Measurements from ENCODE around the gene MTUS2. TPM values are rescaled to one million over a fixed set of nuclear protein-coding genes. Genes with fewer than 3 reads are reported as not detected.

The MTUS2 gene
- total and polyA plus RNA-seq, 4 donors: under 0.01 to 0.70 (median 0.15) TPM

DNA sequence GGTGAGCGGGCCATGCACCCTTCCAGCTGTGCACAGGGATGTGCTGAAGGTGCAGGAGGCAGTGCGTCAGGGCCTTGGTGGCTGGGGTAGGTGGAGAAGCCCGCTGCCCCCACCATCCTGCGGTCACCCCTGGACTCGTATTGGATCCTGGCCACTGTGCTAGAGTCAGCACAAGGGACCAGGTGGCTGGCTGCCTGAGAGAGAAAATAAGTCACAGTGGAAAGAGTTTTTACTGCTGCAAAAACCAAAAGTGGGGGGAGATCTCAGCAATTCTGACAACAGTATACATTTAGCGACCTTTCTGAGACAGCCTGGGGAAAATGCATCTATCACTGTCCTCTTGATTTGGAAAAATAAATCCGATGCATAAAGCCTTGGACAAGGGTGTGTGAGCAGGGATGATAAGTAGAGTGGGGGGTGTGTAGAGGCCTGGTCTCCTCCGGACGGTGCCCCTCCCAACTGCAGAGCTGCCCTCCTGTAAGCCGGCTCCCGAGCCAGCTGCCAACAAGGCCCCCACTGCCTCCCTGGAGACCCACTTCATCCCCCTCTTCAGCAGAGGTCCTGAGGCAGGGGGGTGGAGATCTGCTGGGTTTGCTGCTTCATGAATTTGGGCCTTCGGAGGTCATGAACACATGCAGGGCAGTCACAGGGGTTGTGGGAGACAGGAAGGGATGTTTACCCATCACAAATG lies 691.1 kb downstream of the MTUS2 start:
- H3K4me3 ChIP-seq (ENCODE audit: low read depth in 1 of 3, low read length in 3 of 3): no peak overlapping the region
- H3K27me3 ChIP-seq (ENCODE audit: control insufficient read depth in 4 of 4, insufficient read depth in 4 of 4, low read length in 3 of 4): no peaks in the 10 kb centered on the region
- H3K9ac ChIP-seq (ENCODE audit: low read depth in 1 of 2, low read length in 2 of 2): no peak overlapping the region
- no peak for DNase-seq (ENCODE audit: low spot score)
- peaks cover 0 to 2% (median 0%) of the 10 kb centered on the region in 4 donors for H3K36me3 ChIP-seq (ENCODE audit: control insufficient read depth in 4 of 4, insufficient read depth in 3 of 4, low read depth in 1 of 4, low read length in 3 of 4)
- WGBS: 96% methylated on average over 12 of the region's 12 CpGs
- no peaks in the 10 kb centered on the region for H3K9me3 ChIP-seq (ENCODE audit: control insufficient read depth in 4 of 4, low read length in 3 of 4)
- TF ChIP-seq SP1 (IDR thresholded peaks at IDR 0.05) (no peak), RAD21 (IDR thresholded peaks at IDR 0.05) (no peak), TAF1 (conservative IDR thresholded peaks at IDR 0.05) (no peak), GABPA (IDR thresholded peaks at IDR 0.05 in 1 of 2, conservative IDR thresholded peaks at IDR 0.05 in 1 of 2) (no peak), HNF4A (conservative IDR thresholded peaks at IDR 0.05) (no peak)
- TF ChIP-seq, protein P1, sequence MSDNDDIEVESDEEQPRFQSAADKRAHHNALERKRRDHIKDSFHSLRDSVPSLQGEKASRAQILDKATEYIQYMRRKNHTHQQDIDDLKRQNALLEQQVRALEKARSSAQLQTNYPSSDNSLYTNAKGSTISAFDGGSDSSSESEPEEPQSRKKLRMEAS (IDR thresholded peaks at IDR 0.05): no peak
- no peaks in the 10 kb centered on the region for H3K4me1 ChIP-seq (ENCODE audit: control insufficient read depth in 4 of 4, insufficient read depth in 4 of 4, low read length in 3 of 4)
- H3K27ac ChIP-seq (ENCODE audit: low read depth in 1 of 2, low read length in 2 of 2): no peak overlapping the region

DNA sequence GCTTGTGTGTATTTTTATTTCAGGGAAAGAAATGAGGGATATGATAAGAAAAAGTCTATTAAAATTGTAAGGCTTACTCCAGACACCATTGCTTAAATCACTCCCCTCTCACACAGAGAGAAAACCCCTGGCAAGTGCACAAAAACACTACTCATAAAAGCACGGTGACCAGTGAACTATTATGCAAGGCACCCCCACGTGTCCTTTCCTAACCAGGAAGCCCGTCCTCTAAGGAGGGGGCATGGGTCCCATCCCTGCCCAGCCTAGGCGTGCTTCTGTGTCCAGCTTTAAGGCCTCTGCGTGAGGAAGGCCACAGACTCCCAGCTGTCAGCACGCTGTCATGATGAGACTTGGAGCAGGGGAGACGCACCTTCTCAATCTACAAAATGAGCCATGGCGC lies 691.8 kb downstream of the MTUS2 start:
- 71% methylated on average over 8 of the region's 8 CpGs for WGBS
- Histone ChIP-seq H3K36me3 (ENCODE audit: control insufficient read depth in 4 of 4, insufficient read depth in 3 of 4, low read depth in 1 of 4, low read length in 3 of 4) (peaks cover 0 to 2% (median 0%) of the 10 kb centered on the region in 4 donors), H3K27me3 (ENCODE audit: control insufficient read depth in 4 of 4, insufficient read depth in 4 of 4, low read length in 3 of 4) (no peaks in the 10 kb centered on the region), H3K9me3 (ENCODE audit: control insufficient read depth in 4 of 4, low read length in 3 of 4) (no peaks in the 10 kb centered on the region), H3K27ac (ENCODE audit: low read depth in 1 of 2, low read length in 2 of 2) (no peak overlapping the region), H3K4me3 (ENCODE audit: low read depth in 1 of 3, low read length in 3 of 3) (no peak overlapping the region), H3K4me1 (ENCODE audit: control insufficient read depth in 4 of 4, insufficient read depth in 4 of 4, low read length in 3 of 4) (no peaks in the 10 kb centered on the region), H3K9ac (ENCODE audit: low read depth in 1 of 2, low read length in 2 of 2) (no peak overlapping the region)
- TF ChIP-seq FOXA1 (IDR thresholded peaks at IDR 0.05) (no peak), ATF3 (IDR thresholded peaks at IDR 0.05) (no peak), EGR1 (IDR thresholded peaks at IDR 0.05; ENCODE audit: low read depth in 2 of 2) (no peak), FOXA2 (IDR thresholded peaks at IDR 0.05) (no peak), TAF1 (conservative IDR thresholded peaks at IDR 0.05) (no peak), HNF4G (IDR thresholded peaks at IDR 0.05) (no peak), HNF4A (conservative IDR thresholded peaks at IDR 0.05) (no peak), RAD21 (IDR thresholded peaks at IDR 0.05) (no peak)
- TF ChIP-seq, protein P1 (IDR thresholded peaks at IDR 0.05): no peak
- no peak for DNase-seq (ENCODE audit: low spot score)

DNA sequence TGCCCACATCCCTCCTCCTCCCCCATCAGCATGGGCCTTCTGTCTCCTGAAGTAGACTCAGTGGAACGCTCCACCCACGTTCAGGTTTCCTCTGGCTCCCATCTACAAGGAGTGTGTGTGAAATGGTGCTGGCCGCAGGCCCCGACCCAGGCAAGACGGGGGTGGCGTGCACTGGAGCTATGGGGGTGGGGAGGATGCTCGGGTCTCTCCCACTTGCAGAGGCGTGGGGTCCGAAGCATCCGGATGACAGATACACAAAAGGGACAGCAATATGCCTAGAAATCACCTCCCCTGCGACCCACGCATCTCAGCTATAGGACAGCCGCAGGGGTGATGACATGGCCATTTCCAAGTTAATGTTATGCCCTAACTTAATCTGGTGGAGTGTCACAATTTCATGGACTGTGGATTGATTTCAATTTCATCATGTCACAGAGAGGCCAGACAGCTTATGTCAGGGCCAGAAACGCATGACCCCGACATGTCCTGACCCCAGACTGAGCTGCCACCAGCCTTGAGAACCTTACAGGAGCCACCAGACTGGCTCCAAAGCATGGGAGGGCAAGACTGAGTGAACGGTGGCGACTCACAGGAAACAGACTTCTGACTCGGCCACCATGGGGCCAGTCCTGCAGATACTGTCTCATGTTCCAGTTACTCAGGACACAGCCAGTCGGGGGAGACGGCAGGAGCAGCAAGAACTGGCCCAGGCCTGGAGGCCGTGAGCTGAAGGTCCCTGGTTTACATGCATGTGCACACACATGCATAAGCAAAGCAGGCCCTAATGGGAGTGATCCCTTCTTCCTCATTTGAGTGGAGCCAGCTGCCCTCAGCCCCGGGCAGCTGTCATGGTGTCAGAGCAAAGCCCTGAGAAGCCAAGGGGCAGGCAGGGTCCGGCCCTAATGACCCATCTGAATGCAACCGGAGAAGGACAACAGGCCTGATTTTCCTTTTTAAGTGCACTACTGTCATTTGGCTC lies 693.2 kb downstream of the MTUS2 start:
- 90% methylated on average over 24 of the region's 24 CpGs for WGBS
- TF ChIP-seq NR2F2 (IDR thresholded peaks at IDR 0.05) (no peak), FOXA1 (IDR thresholded peaks at IDR 0.05) (no peak), RXRA (IDR thresholded peaks at IDR 0.05) (no peak), SP1 (IDR thresholded peaks at IDR 0.05) (no peak), FOXA2 (IDR thresholded peaks at IDR 0.05) (no peak), EGR1 (IDR thresholded peaks at IDR 0.05; ENCODE audit: low read depth in 2 of 2) (no peak), JUND (IDR thresholded peaks at IDR 0.05) (no peak), YY1 (IDR thresholded peaks at IDR 0.05) (no peak), HNF4A (conservative IDR thresholded peaks at IDR 0.05) (no peak)
- TF ChIP-seq, protein P2, sequence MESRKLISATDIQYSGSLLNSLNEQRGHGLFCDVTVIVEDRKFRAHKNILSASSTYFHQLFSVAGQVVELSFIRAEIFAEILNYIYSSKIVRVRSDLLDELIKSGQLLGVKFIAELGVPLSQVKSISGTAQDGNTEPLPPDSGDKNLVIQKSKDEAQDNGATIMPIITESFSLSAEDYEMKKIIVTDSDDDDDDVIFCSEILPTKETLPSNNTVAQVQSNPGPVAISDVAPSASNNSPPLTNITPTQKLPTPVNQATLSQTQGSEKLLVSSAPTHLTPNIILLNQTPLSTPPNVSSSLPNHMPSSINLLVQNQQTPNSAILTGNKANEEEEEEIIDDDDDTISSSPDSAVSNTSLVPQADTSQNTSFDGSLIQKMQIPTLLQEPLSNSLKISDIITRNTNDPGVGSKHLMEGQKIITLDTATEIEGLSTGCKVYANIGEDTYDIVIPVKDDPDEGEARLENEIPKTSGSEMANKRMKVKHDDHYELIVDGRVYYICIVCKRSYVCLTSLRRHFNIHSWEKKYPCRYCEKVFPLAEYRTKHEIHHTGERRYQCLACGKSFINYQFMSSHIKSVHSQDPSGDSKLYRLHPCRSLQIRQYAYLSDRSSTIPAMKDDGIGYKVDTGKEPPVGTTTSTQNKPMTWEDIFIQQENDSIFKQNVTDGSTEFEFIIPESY (IDR thresholded peaks at IDR 0.05): no peak
- TF ChIP-seq, protein P3, sequence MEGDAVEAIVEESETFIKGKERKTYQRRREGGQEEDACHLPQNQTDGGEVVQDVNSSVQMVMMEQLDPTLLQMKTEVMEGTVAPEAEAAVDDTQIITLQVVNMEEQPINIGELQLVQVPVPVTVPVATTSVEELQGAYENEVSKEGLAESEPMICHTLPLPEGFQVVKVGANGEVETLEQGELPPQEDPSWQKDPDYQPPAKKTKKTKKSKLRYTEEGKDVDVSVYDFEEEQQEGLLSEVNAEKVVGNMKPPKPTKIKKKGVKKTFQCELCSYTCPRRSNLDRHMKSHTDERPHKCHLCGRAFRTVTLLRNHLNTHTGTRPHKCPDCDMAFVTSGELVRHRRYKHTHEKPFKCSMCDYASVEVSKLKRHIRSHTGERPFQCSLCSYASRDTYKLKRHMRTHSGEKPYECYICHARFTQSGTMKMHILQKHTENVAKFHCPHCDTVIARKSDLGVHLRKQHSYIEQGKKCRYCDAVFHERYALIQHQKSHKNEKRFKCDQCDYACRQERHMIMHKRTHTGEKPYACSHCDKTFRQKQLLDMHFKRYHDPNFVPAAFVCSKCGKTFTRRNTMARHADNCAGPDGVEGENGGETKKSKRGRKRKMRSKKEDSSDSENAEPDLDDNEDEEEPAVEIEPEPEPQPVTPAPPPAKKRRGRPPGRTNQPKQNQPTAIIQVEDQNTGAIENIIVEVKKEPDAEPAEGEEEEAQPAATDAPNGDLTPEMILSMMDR (IDR thresholded peaks at IDR 0.05; ENCODE audit: low read depth, low read length, missing input control): no peak

More for the DNA sequence above, 693.2 kb downstream of the MTUS2 start:
- Histone ChIP-seq H3K36me3 (ENCODE audit: control insufficient read depth in 4 of 4, insufficient read depth in 3 of 4, low read depth in 1 of 4, low read length in 3 of 4) (peaks cover 0 to 2% (median 0%) of the 10 kb centered on the region in 4 donors), H3K4me3 (ENCODE audit: low read depth in 1 of 3, low read length in 3 of 3) (no peak overlapping the region), H3K27me3 (ENCODE audit: control insufficient read depth in 4 of 4, insufficient read depth in 4 of 4, low read length in 3 of 4) (no peaks in the 10 kb centered on the region), H3K9ac (ENCODE audit: low read depth in 1 of 2, low read length in 2 of 2) (no peak overlapping the region), H3K27ac (ENCODE audit: low read depth in 1 of 2, low read length in 2 of 2) (no peak overlapping the region), H3K4me1 (ENCODE audit: control insufficient read depth in 4 of 4, insufficient read depth in 4 of 4, low read length in 3 of 4) (no peaks in the 10 kb centered on the region), H3K9me3 (ENCODE audit: control insufficient read depth in 4 of 4, low read length in 3 of 4) (no peaks in the 10 kb centered on the region)
- DNase-seq (ENCODE audit: low spot score): no peak
